Measurements from ENCODE around the gene ZBTB16. TPM values are rescaled to one million over a fixed set of nuclear protein-coding genes. Genes with fewer than 3 reads are reported as not detected.
A peak's percentile ranks its signal among the peaks of the same experiment; 100 is the strongest.

ZBTB16 gene
- total and polyA plus RNA-seq, 12 donors = 7.9 to 119 (median 53.2) TPM

GRCh38 chr11:114109206-114110090 lies 49.9 kb downstream of the ZBTB16 start:
- DNase-seq = peak in 1 of 7 donors; percentile 46
- peak overlapping the region; percentile 14 to 83 (median 64) for H3K27ac ChIP-seq
- H3K9me3 ChIP-seq (replicated peaks in 1 of 3) = no peaks in the 10 kb centered on the region
- H3K36me3 ChIP-seq (replicated peaks in 1 of 2) = peaks cover 0 to 3% of the 10 kb centered on the region in 2 donors
- no peak overlapping the region for H3K4me3 ChIP-seq
- TF ChIP-seq POLR2A (IDR thresholded peaks at IDR 0.05) (no peak), CTCF (IDR thresholded peaks at IDR 0.05) (no peak)
- peaks cover 33 to 90% of the 10 kb centered on the region in 2 donors for H3K4me1 ChIP-seq (replicated peaks in 1 of 2)
- H3K27me3 ChIP-seq = no peaks in the 10 kb centered on the region
- 68 to 78% (median 76%) methylated on average over 9 of the region's 9 CpGs for WGBS, 4 donors
- intact Hi-C loops (cut with DNase I) = no loop called here

- Histone ChIP-seq H3K27ac (peak overlapping the region; percentile 14 to 83 (median 64)), H3K9me3 (replicated peaks in 1 of 3) (no peaks in the 10 kb centered on the region), H3K4me3 (no peak overlapping the region), H3K36me3 (replicated peaks in 1 of 2) (peaks cover 0 to 3% of the 10 kb centered on the region in 2 donors), H3K4me1 (replicated peaks in 1 of 2) (peaks cover 33 to 91% of the 10 kb centered on the region in 2 donors), H3K27me3 (no peaks in the 10 kb centered on the region)
- 84 to 90% (median 87%) methylated on average over 6 of the region's 6 CpGs for WGBS, 4 donors
- peak in 1 of 7 donors; percentile 40 for DNase-seq
- no peak for TF ChIP-seq POLR2A (IDR thresholded peaks at IDR 0.05)
- TF ChIP-seq CTCF (IDR thresholded peaks at IDR 0.05) = no peak
- intact Hi-C loops (cut with DNase I) = no loop called here
Measured at GRCh38 chr11:114110123-114110522, 50.6 kb downstream of the ZBTB16 start.

GRCh38 chr11:114110952-114111947 lies 51.7 kb downstream of the ZBTB16 start:
- Histone ChIP-seq H3K4me3 (peak overlapping the region in 1 of 4 donors; percentile 20), H3K27ac (peak overlapping the region; percentile 15 to 83 (median 64)), H3K4me1 (replicated peaks in 1 of 2) (peaks cover 33 to 92% of the 10 kb centered on the region in 2 donors), H3K9me3 (replicated peaks in 1 of 3) (no peaks in the 10 kb centered on the region), H3K36me3 (replicated peaks in 1 of 2) (no peaks in the 10 kb centered on the region), H3K27me3 (no peaks in the 10 kb centered on the region)
- TF ChIP-seq POLR2A (IDR thresholded peaks at IDR 0.05) = no peak
- peak in 1 of 6 experiments; percentile 6 for TF ChIP-seq CTCF (IDR thresholded peaks at IDR 0.05)
- peak in 6 of 7 donors; percentile 62 to 70 (median 66) for DNase-seq
- intact Hi-C loops (cut with DNase I) = no loop called here
- WGBS, 4 donors = 22 to 30% (median 26%) methylated on average over 12 of the region's 12 CpGs

Measured in adrenal gland (tissue), 12 donors.